ENCODE measurements around the gene KIAA0319L.

DNA sequence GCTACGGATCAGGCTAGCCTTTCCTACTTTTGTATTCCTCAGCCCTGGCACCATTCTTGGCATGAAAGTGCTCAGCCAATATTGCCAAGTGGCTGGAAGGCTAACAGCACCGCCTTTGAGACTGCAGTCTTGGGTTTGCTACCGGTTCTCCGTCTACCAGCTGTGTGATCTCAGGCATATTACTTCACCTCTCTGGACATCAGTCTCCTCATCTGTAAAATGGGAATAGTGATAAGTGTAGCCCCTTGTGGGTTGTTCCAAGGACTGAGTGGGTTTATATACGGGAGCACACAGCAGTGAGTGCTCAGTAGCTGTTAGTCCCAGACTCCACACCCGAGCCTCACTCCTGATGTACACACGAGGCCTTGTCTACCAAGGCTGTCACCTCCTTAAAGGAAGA, 29.6 kb upstream of the KIAA0319L start:
- no peak for TF ChIP-seq POLR2AphosphoS5 (IDR thresholded peaks at IDR 0.05; ENCODE audit: low read depth, low read length)
- TF ChIP-seq POLR2A (IDR thresholded peaks at IDR 0.05; ENCODE audit: low read depth, low read length), result no peak
